NCI-H1092 treated with DMSO at 0.1 percent for 48 hours (cell line): ENCODE results near the gene TMEM135.
"Not testable (repeated sequence)": the region's sequence is repeated elsewhere in the genome, so short reads cannot be mapped to it uniquely, and the experiment has no call there.

Source experiments
- DNase-seq: peaks from one replicate; lab custom pipeline; 2025; lab: John Stamatoyannopoulos, UW

Gene TMEM135

GRCh38 chr11:87037450-87038234 is at the start of gene TMEM135:
Gene TMEM135 (plus strand): TSS chr11:87037934. CDS start chr11:87038046, 112 bp downstream.
- peak; percentile 94 for DNase-seq

- no peak for DNase-seq
Observed at GRCh38 chr11:86988351-86988881, 49.3 kb upstream of the TMEM135 start.

GRCh38 chr11:86990031-86990430 is 47.7 kb upstream of the TMEM135 start:
- no peak for DNase-seq

- DNase-seq = no peak
Observed at GRCh38 chr11:86990515-86990914, 47.2 kb upstream of the TMEM135 start.

- no peak for DNase-seq
Observed at GRCh38 chr11:86991341-86991740, 46.4 kb upstream of the TMEM135 start.

GRCh38 chr11:86992340-86992739 is 45.4 kb upstream of the TMEM135 start:
- not testable (repeated sequence) for DNase-seq

- DNase-seq = no peak
Observed at GRCh38 chr11:86993031-86993430, 44.7 kb upstream of the TMEM135 start.

GRCh38 chr11:86996953-86997570 is 40.7 kb upstream of the TMEM135 start:
- DNase-seq = no peak

GRCh38 chr11:86999388-86999787 is 38.3 kb upstream of the TMEM135 start:
- DNase-seq = no peak

GRCh38 chr11:86999859-87000753 is 37.6 kb upstream of the TMEM135 start:
- no peak for DNase-seq

GRCh38 chr11:87002918-87003317 is 34.8 kb upstream of the TMEM135 start:
- no peak for DNase-seq

- not testable (repeated sequence) for DNase-seq
Observed at GRCh38 chr11:87004281-87004680, 33.5 kb upstream of the TMEM135 start.

GRCh38 chr11:87005569-87005921 is 32.2 kb upstream of the TMEM135 start:
- no peak for DNase-seq

GRCh38 chr11:87006035-87006434 is 31.7 kb upstream of the TMEM135 start:
- DNase-seq = no peak

GRCh38 chr11:87007963-87008362 is 29.8 kb upstream of the TMEM135 start:
- DNase-seq = no peak

GRCh38 chr11:87012089-87012488 is 25.6 kb upstream of the TMEM135 start:
- DNase-seq = no peak

GRCh38 chr11:87012673-87013072 is 25.1 kb upstream of the TMEM135 start:
- DNase-seq = no peak

- no peak for DNase-seq
Observed at GRCh38 chr11:87013912-87014825, 23.6 kb upstream of the TMEM135 start.

GRCh38 chr11:87015645-87016044 is 22.1 kb upstream of the TMEM135 start:
- no peak for DNase-seq

GRCh38 chr11:87019613-87020271 is 18.0 kb upstream of the TMEM135 start:
- no peak for DNase-seq

- no peak for DNase-seq
Observed at GRCh38 chr11:87020336-87020735, 17.4 kb upstream of the TMEM135 start.
